H1 (cell line): ENCODE results near the gene SRRM3. TPM values are rescaled to one million over a fixed set of nuclear protein-coding genes. Genes with fewer than 3 reads are reported as not detected.

ENCODE experiments used
- CBX5 ChIP-seq: fragments of 300-800, 300-1000 bp; sonication (generic); IDR thresholded peaks from 2 replicates; pipeline ENCODE4 v1.7.1; 2016; ENCODE audit warnings: antibody characterized with exemption, low read length, low read depth
- EP300 ChIP-seq, 2 experiments: IDR thresholded peaks; 1 replicate in 1 of 2; 2 replicates in 1 of 2; pipeline ENCODE4 v1.6.1; 2011 to 2012; ENCODE audit warnings: low read depth in 2 of 2, low read length in 2 of 2, mild to moderate bottlenecking in 2 of 2, borderline replicate concordance in 1 of 2, inconsistent platforms in 1 of 2, moderate library complexity in 1 of 2
- MAFK ChIP-seq: IDR thresholded peaks from 2 replicates; pipeline ENCODE4 v1.6.1; 2012; ENCODE audit warnings: low read depth, mild to moderate bottlenecking, improper control_type of control experiment, low read length
- MAX ChIP-seq: IDR thresholded peaks from 2 replicates; pipeline ENCODE4 v1.6.1; 2012; ENCODE audit warnings: inconsistent platforms
- polyA plus RNA-seq, 7 experiments: library from polyadenylated mRNA; depleted of rRNA in 3 of 7; stranded (reverse) in 5 of 7; unstranded in 2 of 7; fragments of >200 nt in 5 of 7; fragments of 200-250 nt in 2 of 7; gene quantifications; 1 replicate in 5 of 7; 2 replicates in 1 of 7; 4 replicates in 1 of 7; pipeline versions ENCODE4 v1.2.1 to v1.2.3, GENCODE V29; 2011 to 2013; ENCODE audit warnings: missing spikeins in 2 of 7, mixed read lengths in 2 of 7
- total RNA-seq: library from RNA; stranded (reverse); fragmentation: NEBNext Ultra II Directional; extraction: Animal tissue kit (Norgen Biotek cat#: 25700); gene quantifications from 2 replicates; pipeline ENCODE4 v1.2.1, GENCODE V29; 2021
- TF ChIP-seq, protein P1 (sequence below): fragments of 300-600 bp; sonication (generic); IDR thresholded peaks from 2 replicates; pipeline ENCODE4 v1.7.1; 2012; ENCODE audit warnings: low read length, moderate library complexity, mild to moderate bottlenecking, inconsistent platforms; ENCODE audit not compliant: insufficient replicate concordance

SRRM3 gene
- total and polyA plus RNA-seq, 2 of the 8 experiments (the other 6 are each of a cell fraction or from before 2014, with no cell fraction given): 10.4 to 17.4 TPM

DNA sequence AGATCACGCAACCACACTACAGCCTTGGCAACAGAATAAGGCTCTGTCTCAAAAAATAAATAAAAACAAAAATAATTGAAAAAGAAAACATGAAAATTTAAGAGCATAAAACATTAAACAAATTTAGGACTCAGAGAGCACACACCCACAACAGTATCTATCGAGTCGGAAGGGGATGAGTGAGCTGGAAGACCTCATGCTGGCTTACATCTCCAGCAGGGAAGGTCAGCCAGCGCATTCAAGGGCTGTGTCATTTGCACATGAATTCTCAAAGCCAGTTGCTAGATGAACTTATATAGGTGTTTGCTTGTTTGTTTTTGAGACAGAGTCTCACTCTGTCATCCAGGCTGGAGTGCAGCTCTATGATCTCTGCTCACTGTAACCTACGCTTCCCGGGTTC, 50.3 kb downstream of the SRRM3 start (continued):
- TF ChIP-seq MAX: no peak
- TF ChIP-seq, protein P1, sequence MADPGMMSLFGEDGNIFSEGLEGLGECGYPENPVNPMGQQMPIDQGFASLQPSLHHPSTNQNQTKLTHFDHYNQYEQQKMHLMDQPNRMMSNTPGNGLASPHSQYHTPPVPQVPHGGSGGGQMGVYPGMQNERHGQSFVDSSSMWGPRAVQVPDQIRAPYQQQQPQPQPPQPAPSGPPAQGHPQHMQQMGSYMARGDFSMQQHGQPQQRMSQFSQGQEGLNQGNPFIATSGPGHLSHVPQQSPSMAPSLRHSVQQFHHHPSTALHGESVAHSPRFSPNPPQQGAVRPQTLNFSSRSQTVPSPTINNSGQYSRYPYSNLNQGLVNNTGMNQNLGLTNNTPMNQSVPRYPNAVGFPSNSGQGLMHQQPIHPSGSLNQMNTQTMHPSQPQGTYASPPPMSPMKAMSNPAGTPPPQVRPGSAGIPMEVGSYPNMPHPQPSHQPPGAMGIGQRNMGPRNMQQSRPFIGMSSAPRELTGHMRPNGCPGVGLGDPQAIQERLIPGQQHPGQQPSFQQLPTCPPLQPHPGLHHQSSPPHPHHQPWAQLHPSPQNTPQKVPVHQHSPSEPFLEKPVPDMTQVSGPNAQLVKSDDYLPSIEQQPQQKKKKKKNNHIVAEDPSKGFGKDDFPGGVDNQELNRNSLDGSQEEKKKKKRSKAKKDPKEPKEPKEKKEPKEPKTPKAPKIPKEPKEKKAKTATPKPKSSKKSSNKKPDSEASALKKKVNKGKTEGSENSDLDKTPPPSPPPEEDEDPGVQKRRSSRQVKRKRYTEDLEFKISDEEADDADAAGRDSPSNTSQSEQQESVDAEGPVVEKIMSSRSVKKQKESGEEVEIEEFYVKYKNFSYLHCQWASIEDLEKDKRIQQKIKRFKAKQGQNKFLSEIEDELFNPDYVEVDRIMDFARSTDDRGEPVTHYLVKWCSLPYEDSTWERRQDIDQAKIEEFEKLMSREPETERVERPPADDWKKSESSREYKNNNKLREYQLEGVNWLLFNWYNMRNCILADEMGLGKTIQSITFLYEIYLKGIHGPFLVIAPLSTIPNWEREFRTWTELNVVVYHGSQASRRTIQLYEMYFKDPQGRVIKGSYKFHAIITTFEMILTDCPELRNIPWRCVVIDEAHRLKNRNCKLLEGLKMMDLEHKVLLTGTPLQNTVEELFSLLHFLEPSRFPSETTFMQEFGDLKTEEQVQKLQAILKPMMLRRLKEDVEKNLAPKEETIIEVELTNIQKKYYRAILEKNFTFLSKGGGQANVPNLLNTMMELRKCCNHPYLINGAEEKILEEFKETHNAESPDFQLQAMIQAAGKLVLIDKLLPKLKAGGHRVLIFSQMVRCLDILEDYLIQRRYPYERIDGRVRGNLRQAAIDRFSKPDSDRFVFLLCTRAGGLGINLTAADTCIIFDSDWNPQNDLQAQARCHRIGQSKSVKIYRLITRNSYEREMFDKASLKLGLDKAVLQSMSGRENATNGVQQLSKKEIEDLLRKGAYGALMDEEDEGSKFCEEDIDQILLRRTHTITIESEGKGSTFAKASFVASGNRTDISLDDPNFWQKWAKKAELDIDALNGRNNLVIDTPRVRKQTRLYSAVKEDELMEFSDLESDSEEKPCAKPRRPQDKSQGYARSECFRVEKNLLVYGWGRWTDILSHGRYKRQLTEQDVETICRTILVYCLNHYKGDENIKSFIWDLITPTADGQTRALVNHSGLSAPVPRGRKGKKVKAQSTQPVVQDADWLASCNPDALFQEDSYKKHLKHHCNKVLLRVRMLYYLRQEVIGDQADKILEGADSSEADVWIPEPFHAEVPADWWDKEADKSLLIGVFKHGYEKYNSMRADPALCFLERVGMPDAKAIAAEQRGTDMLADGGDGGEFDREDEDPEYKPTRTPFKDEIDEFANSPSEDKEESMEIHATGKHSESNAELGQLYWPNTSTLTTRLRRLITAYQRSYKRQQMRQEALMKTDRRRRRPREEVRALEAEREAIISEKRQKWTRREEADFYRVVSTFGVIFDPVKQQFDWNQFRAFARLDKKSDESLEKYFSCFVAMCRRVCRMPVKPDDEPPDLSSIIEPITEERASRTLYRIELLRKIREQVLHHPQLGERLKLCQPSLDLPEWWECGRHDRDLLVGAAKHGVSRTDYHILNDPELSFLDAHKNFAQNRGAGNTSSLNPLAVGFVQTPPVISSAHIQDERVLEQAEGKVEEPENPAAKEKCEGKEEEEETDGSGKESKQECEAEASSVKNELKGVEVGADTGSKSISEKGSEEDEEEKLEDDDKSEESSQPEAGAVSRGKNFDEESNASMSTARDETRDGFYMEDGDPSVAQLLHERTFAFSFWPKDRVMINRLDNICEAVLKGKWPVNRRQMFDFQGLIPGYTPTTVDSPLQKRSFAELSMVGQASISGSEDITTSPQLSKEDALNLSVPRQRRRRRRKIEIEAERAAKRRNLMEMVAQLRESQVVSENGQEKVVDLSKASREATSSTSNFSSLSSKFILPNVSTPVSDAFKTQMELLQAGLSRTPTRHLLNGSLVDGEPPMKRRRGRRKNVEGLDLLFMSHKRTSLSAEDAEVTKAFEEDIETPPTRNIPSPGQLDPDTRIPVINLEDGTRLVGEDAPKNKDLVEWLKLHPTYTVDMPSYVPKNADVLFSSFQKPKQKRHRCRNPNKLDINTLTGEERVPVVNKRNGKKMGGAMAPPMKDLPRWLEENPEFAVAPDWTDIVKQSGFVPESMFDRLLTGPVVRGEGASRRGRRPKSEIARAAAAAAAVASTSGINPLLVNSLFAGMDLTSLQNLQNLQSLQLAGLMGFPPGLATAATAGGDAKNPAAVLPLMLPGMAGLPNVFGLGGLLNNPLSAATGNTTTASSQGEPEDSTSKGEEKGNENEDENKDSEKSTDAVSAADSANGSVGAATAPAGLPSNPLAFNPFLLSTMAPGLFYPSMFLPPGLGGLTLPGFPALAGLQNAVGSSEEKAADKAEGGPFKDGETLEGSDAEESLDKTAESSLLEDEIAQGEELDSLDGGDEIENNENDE: no peak
- no peak for TF ChIP-seq MAFK
- no peak for TF ChIP-seq CBX5
- no peak for TF ChIP-seq EP300 (IDR thresholded peaks at IDR 0.05; ENCODE audit: borderline replicate concordance in 1 of 2, low read depth in 2 of 2, low read length in 2 of 2)
